Uterus (tissue), 4 donors: Measurements from ENCODE around the gene HNRNPL. TPM values are rescaled to one million over a fixed set of nuclear protein-coding genes. Genes with fewer than 3 reads are reported as not detected.
"Not testable (repeated sequence)": the region's sequence is repeated elsewhere in the genome, so short reads cannot be mapped to it uniquely, and the experiment has no call there.

Source experiments
- DNase-seq, 2 donors: peaks; one replicate each; pipeline ENCODE4 v3.0.0-alpha.2; 2019 to 2020
- H3K27ac ChIP-seq, 2 donors: fragments of 200-600 bp; sonication (generic); 1 replicate in 1 of 2; 2 replicates in 1 of 2; pipeline ENCODE4 v1.5.1; 2016 to 2018
- H3K27me3 ChIP-seq, 2 donors: fragments of 200-600 bp; sonication (generic); one replicate each; pipeline ENCODE4 v1.5.1; 2018 to 2019; ENCODE audit warnings: control low read depth in 1 of 2
- H3K36me3 ChIP-seq, 2 donors: fragments of 200-600 bp; sonication (generic); one replicate each; pipeline ENCODE4 v1.5.1; 2019; ENCODE audit warnings: control low read depth in 1 of 2
- H3K4me1 ChIP-seq, 2 donors: fragments of 200-600 bp; sonication (generic); one replicate each; pipeline ENCODE4 v1.5.1; 2018 to 2019; ENCODE audit warnings: control low read depth in 1 of 2
- H3K4me3 ChIP-seq, 2 donors: fragments of 200-600 bp; sonication (generic); 1 replicate in 1 of 2; 2 replicates in 1 of 2; pipeline ENCODE4 v1.5.1; 2018 to 2019; ENCODE audit warnings: mild to moderate bottlenecking in 1 of 2
- H3K9me3 ChIP-seq, 2 donors: fragments of 200-600 bp; sonication (generic); one replicate each; pipeline ENCODE4 v1.5.1; 2019; ENCODE audit warnings: control low read depth in 1 of 2
- POLR2A ChIP-seq, 2 donors: fragments of 450-650 bp; IDR thresholded peaks; one replicate each; pipeline ENCODE4 v1.6.1; 2016; ENCODE audit warnings: antibody characterized with exemption in 2 of 2, mild to moderate bottlenecking in 1 of 2, moderate library complexity in 1 of 2
- intact Hi-C: fragments of 100-400 bp; cut with DNase I; formaldehyde crosslinking; loops from one replicate; pipeline ENCODE4 v1.15.1; 2023; ENCODE audit warnings: low total_unique reads
- total RNA-seq, 4 donors: library from RNA; depleted of rRNA in 3 of 4; stranded (reverse); fragments of >200 nt in 3 of 4; gene quantifications; one replicate each; pipeline versions ENCODE4 v1.1.0 to v1.2.4, GENCODE V29; 2014 to 2023
- TF ChIP-seq, protein P1 (sequence below), 4 experiments: fragments of 200-600 bp in 2 of 4; fragments of 450-650 bp in 2 of 4; sonication (generic) in 2 of 4; IDR thresholded peaks; one replicate each; pipeline ENCODE4 v1.5.1; 2016 to 2019; ENCODE audit warnings: antibody characterized with exemption in 4 of 4, mild to moderate bottlenecking in 2 of 4, moderate library complexity in 1 of 4
- donor health status: DM: yes; HTN: yes; CAD: no.

Gene HNRNPL
- total RNA-seq, 4 donors from 2014 or later, result 65.8 to 353 (median 177) TPM

- intact Hi-C loops, result no loop called here
- TF ChIP-seq POLR2A (IDR thresholded peaks at IDR 0.05), result no peak
- TF ChIP-seq, protein P1, sequence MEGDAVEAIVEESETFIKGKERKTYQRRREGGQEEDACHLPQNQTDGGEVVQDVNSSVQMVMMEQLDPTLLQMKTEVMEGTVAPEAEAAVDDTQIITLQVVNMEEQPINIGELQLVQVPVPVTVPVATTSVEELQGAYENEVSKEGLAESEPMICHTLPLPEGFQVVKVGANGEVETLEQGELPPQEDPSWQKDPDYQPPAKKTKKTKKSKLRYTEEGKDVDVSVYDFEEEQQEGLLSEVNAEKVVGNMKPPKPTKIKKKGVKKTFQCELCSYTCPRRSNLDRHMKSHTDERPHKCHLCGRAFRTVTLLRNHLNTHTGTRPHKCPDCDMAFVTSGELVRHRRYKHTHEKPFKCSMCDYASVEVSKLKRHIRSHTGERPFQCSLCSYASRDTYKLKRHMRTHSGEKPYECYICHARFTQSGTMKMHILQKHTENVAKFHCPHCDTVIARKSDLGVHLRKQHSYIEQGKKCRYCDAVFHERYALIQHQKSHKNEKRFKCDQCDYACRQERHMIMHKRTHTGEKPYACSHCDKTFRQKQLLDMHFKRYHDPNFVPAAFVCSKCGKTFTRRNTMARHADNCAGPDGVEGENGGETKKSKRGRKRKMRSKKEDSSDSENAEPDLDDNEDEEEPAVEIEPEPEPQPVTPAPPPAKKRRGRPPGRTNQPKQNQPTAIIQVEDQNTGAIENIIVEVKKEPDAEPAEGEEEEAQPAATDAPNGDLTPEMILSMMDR (IDR thresholded peaks at IDR 0.05), result no peak
- DNase-seq, result no peak
- Histone ChIP-seq H3K27me3 (no peaks in the 10 kb centered on the region), H3K27ac (peak overlapping the region; percentile 88 to 90), H3K4me3 (no peak overlapping the region), H3K36me3 (no peaks in the 10 kb centered on the region), H3K4me1 (no peaks in the 10 kb centered on the region), H3K9me3 (no peaks in the 10 kb centered on the region)
Measured at GRCh38 chr19:38830039-38830733, 19.6 kb downstream of the HNRNPL start.

DNA sequence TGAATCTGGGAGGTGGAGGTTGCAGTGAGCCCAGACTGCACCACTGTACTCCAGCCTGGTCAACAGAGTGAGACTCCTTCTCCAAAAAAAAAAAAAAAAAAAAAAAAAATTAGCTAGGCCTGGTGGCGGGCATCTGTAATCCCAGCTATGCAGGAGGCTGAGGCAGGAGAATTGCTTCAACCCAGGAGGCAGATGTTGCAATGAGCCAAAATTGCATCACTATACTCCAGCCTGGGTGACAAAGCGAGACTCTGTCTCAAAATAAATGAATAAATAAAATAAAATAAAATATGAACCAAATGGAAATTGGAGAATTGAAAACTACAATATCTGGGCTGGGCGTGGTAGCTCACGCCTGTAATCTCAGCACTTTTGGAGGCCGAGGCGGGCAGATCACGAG is 20.6 kb downstream of the HNRNPL start:
- intact Hi-C loops, H3K4me3 ChIP-seq, H3K36me3 ChIP-seq, H3K4me1 ChIP-seq, DNase-seq, H3K27ac ChIP-seq, H3K27me3 ChIP-seq, H3K9me3 ChIP-seq: not testable (repeated sequence)

- intact Hi-C loops, result no loop called here
- Histone ChIP-seq H3K4me3 (no peak overlapping the region), H3K27me3 (no peaks in the 10 kb centered on the region), H3K9me3 (no peaks in the 10 kb centered on the region), H3K4me1 (no peaks in the 10 kb centered on the region), H3K36me3 (no peaks in the 10 kb centered on the region), H3K27ac (no peak overlapping the region)
- TF ChIP-seq, protein P1 (IDR thresholded peaks at IDR 0.05), result no peak
- TF ChIP-seq POLR2A (IDR thresholded peaks at IDR 0.05), result no peak
- no peak for DNase-seq
Measured at GRCh38 chr19:38826856-38827551, 22.8 kb downstream of the HNRNPL start.

GRCh38 chr19:38825936-38826335 is 23.9 kb downstream of the HNRNPL start:
- H3K27ac ChIP-seq, H3K9me3 ChIP-seq, intact Hi-C loops, H3K36me3 ChIP-seq, H3K4me1 ChIP-seq, H3K27me3 ChIP-seq, DNase-seq, H3K4me3 ChIP-seq: not testable (repeated sequence)

DNA sequence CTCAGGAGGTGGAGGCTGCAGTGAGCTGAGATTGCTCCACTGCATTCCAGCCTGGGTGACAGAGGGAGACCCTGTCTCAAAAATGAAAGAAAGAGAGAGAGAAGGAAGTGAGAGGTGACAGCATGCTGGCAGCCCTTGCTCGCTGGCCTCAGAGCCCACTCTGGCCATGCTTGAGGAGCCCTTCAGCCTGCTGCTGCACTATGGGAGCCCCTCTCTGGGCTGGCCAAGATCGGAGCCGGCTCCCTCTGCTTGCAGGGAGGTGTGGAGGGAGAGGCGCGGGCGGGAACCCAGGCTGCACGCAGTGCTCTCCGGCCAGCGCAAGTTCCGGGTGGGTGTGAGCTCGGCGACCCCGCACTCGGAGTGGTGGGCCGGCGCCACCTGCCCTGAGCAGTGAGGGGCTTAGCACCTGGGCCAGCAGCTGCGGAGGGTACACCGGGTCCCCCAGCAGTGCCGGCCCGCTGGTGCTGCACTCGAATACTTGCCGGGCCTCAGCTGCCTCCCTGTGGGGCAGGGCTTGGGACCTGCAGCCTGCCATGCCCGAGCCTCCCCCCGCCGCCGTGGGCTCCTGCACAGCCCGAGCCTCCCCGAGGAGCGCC is 28.5 kb downstream of the HNRNPL start:
- DNase-seq, H3K4me1 ChIP-seq, intact Hi-C loops: not testable (repeated sequence)

GRCh38 chr19:38819231-38819920 is 30.4 kb downstream of the HNRNPL start:
- Histone ChIP-seq H3K9me3 (no peaks in the 10 kb centered on the region), H3K36me3 (no peaks in the 10 kb centered on the region), H3K4me3 (no peak overlapping the region), H3K4me1 (no peaks in the 10 kb centered on the region), H3K27me3 (no peaks in the 10 kb centered on the region), H3K27ac (no peak overlapping the region)
- intact Hi-C loops, result no loop called here
- DNase-seq, result no peak
- TF ChIP-seq, protein P1 (IDR thresholded peaks at IDR 0.05), result no peak
- no peak for TF ChIP-seq POLR2A (IDR thresholded peaks at IDR 0.05)

More for the DNA sequence above, 28.5 kb downstream of the HNRNPL start:
- not testable (repeated sequence) for H3K27ac ChIP-seq, H3K9me3 ChIP-seq, H3K27me3 ChIP-seq, H3K36me3 ChIP-seq, H3K4me3 ChIP-seq
